Upper lobe of left lung (tissue), 4 donors: ENCODE results near the gene BTBD9.

Source experiments
- POLR2A ChIP-seq, 4 donors: fragments of 450-650 bp; IDR thresholded peaks; one replicate each; pipeline ENCODE4 v1.5.1; 2016 to 2017; ENCODE audit warnings: antibody characterized with exemption in 4 of 4, mild to moderate bottlenecking in 2 of 4
- TF ChIP-seq, protein P1 (sequence below), 6 experiments: fragments of 450-650 bp in 4 of 6; fragments of 200-600 bp in 2 of 6; sonication (generic) in 2 of 6; IDR thresholded peaks; one replicate each; pipeline ENCODE4 v1.5.1; 2016 to 2019; ENCODE audit warnings: antibody characterized with exemption in 6 of 6

DNA sequence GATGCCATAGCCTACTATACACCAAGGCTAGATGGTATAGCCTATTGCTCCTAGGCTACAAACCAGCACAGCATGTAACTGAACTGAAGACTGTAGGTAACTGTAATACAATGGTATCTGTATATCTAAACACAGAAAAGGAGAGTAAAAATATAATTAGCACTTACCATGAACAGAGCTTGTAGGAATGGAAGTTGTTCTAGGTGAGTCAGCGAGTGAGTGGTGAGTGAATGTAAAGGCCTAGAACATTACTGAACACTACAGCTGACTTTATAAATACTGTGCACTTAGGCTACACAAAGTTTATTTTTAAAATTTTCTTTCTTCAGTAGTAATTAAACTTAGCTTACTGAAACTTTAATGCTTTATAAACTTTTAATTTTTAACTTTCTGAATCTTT is 129.5 kb downstream of the BTBD9 start:
- no peak for TF ChIP-seq POLR2A (IDR thresholded peaks at IDR 0.05)
- TF ChIP-seq, protein P1, sequence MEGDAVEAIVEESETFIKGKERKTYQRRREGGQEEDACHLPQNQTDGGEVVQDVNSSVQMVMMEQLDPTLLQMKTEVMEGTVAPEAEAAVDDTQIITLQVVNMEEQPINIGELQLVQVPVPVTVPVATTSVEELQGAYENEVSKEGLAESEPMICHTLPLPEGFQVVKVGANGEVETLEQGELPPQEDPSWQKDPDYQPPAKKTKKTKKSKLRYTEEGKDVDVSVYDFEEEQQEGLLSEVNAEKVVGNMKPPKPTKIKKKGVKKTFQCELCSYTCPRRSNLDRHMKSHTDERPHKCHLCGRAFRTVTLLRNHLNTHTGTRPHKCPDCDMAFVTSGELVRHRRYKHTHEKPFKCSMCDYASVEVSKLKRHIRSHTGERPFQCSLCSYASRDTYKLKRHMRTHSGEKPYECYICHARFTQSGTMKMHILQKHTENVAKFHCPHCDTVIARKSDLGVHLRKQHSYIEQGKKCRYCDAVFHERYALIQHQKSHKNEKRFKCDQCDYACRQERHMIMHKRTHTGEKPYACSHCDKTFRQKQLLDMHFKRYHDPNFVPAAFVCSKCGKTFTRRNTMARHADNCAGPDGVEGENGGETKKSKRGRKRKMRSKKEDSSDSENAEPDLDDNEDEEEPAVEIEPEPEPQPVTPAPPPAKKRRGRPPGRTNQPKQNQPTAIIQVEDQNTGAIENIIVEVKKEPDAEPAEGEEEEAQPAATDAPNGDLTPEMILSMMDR (IDR thresholded peaks at IDR 0.05) = no peak
